COR-L47 (cell line): ENCODE data around the gene CENPO.

Source experiments
- DNase-seq: peaks from one replicate; lab custom pipeline; 2025; lab: John Stamatoyannopoulos, UW

Gene CENPO

DNA sequence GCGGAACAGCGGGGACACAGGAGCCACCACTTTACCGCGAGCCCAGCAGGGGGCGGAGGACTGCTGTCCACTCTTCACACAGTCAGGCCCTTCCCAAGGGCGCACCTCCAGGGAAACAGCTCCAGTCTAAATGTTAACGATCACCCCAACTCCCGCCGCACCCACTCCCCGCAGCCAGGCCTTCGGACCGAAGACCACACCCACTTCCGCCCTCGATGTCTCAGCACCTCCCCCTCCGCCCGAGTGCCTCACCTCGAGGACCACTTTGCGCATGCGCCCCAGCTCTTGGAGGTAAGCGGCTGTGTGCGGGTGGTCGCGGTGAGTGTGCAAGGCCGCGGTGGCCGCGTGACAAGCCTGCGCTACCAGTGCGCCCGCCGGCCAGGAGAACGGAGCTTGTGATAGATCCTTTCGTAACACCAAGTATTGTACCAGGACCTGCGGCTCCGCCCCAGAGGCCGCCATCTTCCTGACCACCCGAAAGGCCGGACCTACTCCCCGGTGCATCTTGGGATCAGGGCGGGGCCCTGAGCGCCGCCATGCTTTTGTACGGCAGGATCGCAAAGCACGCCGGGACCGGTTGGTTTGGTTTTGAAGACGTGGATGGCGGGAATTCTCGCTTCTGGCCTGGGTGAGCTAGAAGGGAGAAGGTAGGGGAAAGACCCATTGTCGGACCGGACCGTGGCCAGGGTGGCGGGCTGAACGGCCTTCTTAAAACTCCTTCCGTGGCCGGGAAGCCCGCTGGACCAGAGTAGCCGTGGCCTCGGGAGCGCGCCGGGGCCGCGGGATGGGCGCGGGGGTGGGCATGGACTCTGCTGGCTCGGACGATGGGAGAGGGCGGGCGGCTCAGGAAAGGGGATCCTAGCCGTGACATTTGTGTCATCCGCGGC lies at the start of gene CENPO, which contains the start of gene PTRHD1:
Gene CENPO, plus strand, starts transcription at position 552 of the 887 bp plus-strand sequence. CDS start 495 bp downstream, outside the sequence.
Gene PTRHD1, minus strand, starts transcription at position 518 of the 887 bp plus-strand sequence. Its CDS starts 14 bp downstream, at position 504.
- peak; percentile 96 for DNase-seq

GRCh38 chr2:24743924-24744323 lies 49.3 kb upstream of the CENPO start:
- DNase-seq: no peak

GRCh38 chr2:24744356-24744755 lies 48.9 kb upstream of the CENPO start:
- DNase-seq: no peak

GRCh38 chr2:24745825-24746224 lies 47.4 kb upstream of the CENPO start:
- no peak for DNase-seq

GRCh38 chr2:24747299-24747698 lies 45.9 kb upstream of the CENPO start:
- no peak for DNase-seq

DNA sequence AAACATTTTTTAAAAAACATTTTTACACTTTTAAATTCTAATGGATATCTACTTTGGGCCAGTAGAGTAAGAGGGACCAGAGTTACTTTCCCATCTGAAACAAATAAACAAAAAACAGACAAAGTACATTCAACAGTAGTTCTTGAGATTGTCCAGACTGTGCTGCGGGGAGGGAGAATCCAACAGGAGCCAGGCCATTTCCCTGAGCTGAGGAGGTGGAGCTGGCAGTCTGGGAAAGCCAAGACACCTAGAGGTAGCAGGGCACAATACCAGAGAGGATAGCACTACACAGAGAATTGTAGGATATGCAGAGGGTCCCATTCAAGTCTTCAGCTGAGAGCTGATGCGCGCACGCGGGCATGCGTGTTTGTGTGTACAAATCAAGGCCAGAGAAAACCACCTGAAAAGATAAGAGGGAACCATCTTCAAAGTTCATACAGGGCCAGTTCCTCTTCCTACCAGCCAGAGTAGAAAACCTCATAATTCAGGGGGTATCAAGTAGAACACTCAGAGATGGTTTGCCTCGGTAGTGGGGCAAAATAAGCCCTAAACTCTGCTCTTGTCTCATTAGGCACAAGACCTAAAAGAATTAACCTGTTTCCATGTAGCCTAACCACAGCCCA lies 44.0 kb upstream of the CENPO start:
- no peak for DNase-seq

DNA sequence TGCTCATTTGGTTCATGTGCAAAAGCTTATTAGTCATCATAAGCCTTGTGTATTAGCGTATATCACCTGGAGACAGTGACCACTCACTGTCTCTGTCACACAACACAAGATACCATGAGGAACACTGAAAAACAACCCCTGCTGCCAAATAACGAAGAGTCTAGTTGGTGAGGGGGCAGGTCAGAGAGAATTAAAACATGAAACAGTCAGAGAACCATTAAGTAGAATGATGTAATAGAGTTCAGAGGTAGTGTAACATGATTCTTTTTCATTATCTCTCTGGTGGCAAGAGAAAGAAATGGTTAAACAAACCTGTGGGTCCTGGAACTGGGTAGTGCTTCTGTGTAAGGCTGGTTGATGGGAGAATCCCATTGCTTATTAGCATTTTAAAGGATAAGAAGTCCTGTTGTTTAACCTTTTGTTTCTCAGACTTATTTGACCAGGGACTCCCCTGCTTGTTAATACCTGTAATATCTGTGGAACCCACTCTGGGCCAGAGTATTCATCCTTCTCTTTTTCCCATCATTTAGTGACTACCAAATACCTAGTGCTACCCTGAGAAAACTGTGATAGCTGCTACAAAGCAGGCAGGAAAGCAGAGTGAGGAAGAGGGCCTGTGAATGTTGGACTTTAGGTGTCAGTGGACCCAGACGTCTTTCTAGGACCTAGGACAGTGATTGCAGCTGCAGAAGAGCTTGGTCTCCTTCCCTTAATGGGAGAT lies 38.1 kb upstream of the CENPO start:
- no peak for DNase-seq

- no peak for DNase-seq
These were observed 36.4 kb upstream of the CENPO start for GRCh38 chr2:24756789-24757188.

- DNase-seq: no peak
These were observed 31.4 kb upstream of the CENPO start for GRCh38 chr2:24761866-24762265.

DNA sequence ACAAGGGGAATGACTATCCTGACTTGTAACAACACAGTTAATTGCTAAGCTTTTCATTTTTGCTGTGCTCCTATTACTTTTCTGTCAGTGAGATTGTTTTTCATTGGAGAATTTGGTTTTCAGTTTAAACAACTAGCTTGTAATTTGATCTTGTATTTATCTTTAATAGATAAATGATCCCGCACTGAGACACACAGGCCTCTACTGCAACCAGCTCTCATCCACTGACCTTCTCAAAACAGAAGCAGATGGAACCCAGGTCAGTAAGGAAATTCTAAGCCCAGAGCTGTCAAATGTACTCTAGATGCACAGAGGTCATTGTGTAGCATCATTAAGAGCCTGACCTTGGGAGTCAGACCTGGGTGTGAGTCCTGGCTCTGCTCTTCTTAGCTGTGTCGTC lies 30.7 kb upstream of the CENPO start:
- no peak for DNase-seq

- no peak for DNase-seq
These were observed 29.4 kb upstream of the CENPO start for GRCh38 chr2:24763843-24764242.

DNA sequence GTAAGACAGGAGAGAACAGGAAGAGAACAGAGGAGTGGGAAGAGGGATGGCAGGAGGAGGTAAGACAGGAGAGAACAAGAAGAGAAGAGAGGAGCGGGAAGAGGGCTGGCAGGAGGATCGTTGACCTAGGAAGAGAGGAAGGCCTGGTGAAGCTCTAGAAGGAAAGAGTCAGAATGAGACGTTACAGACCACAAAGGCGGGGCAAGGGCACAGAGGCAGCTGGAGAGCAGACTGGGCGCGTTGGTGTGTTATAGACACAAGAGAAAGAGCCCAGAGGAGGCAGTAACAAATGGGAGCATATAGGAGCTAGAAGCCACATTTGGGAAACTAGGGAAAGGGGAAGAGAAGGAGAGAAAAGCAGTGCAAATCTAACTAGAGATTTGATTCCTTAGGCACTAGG lies 26.6 kb upstream of the CENPO start:
- no peak for DNase-seq

- no peak for DNase-seq
These were observed 25.2 kb upstream of the CENPO start for GRCh38 chr2:24768013-24768412.

DNA sequence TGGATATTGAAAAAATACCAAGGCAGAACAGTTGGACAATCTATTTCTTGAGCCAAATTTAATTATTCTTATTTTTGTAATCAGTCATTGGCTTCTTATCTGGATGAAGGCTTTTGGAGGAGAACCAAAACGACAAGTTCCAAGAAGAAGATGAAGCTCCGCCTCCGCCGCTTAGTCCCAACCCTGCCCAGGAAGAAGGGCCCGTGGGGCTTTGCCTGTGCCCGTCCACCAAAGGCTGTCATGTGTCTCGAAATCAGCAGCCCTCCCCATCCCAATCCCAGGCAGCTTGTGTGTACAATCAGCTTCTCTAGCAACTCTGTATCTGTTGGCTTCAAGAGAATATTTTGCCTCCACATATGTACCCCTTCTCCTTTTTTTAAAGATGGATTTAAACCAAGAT lies 24.6 kb upstream of the CENPO start:
- DNase-seq: no peak

DNA sequence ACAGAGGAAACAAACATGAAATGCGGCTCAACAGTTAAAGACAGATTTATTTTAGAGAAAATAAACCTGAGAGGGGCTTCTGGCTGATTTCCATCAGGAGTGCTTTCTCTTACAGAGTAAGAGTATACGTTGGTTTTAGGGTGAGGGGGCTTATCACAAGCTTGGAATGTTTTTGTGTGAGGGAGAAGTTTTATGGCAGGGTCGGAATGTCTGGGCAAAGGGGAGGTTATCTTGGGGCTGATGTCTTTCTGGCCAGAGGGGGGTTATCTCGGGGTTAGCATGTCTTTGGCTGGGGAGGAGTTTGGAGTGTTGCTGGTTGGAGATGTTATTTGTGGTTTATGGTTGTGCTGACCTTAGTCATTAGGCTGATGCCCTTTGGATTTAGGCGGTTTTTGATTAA lies 22.2 kb upstream of the CENPO start:
- no peak for DNase-seq

GRCh38 chr2:24771764-24772586 lies 21.2 kb upstream of the CENPO start:
- no peak for DNase-seq

DNA sequence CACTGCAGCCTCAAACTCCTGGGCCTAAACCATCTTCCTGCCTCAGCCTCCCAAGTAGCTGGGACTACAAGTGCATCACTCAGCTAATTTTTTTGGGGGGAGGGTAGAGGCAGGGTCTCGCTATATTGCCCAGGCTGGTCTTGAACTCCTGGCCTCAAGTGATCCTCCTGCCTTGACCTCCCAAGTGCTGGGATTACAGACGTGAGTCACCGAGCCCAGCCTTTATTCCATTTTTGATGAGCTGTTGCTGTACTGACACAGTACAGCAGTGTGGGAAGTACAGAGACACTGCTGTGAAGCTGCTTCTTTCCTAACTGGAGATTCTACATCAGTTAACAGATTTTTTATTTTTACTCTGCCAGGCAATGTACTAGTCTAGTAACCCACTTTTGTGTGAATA lies 18.9 kb upstream of the CENPO start:
- DNase-seq: no peak

DNA sequence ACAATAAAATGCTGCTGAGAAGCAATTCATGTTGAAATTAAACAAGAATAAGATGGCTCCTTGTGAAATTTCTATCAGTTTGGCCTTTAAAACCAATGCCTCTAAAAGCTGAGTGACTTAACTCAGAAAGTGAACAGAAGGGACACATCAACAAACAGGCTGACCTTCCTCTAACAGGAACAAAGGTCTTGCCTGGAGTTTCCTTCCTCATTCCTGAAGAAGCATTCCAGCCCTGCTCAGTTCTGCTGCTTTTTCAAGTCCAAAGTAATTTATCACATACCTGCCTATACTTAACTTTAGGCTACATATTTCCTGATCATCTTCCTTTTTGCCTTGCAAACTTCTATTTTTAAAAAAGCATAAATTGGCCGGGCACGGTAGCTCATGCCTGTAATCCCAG lies 14.1 kb upstream of the CENPO start:
- no peak for DNase-seq

DNA sequence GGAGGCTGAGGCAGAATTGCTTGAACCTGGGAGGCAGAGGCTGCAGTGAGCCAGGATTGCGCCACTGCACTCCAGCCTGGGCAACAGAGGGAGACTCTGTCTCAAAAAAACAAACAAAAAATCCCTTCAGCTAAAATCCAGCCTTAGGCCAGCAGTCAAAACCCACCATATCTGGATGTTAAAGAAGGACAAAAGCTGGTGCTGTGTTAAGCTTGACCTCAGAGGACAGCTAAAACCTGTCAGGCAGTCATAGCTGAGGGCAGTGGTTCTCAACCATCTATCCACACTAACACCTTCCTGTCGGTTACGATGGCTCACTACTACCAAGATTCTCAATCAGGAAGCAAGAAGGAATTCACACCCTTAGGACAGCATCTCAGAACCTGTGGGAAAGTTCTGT lies 9.6 kb upstream of the CENPO start:
- DNase-seq: no peak

DNA sequence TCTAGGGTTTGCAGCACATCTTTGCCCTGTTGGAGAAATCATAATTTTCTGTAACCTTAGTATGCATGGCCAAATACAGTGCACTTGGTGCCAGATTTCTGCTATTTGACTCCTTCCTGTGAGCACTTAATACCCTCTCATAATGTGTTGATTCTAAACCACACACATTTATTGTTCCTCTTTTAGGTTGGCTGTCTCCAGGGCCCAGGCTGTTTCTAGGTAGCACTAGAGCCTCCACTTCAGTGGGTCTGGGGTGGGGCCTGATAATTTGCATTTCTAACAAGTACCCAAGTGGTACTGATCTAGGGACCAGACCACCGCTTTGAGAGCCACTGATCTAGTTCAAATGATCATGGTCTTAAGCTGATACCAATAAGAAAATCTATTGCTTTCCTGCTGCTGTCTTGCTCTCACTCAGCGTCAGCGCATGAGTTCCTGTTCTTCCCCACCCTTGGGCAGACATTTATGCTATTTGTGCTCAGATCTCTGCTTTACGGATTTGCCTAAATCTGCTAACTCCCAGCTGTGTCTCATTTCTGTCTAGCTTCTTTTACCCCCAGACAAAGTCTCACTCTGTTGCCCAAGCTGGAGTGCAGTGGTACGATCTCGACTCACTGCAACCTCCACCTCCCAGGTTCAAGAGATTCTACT lies 7.4 kb upstream of the CENPO start:
- DNase-seq: no peak

DNA sequence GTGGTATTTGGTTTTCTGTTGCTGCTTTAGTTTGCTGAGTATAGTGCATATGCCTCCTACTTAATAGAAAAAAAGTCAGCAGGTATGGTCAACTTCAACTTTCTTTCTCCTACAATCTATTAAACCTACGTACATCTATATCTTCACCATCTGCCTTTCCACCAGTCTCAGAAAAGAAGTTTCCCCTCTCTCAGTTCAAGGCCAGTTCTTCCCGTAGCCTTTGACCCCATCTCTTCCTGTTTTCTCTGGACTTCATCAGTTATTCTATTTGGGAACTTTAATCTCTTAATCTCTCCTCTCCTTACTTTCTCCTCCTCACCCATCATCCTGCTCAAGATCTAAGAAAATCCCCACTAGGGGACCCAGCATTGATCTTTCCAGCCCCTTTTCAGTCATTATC lies 5.7 kb upstream of the CENPO start:
- no peak for DNase-seq
